HepG2 (cell line): Measurements from ENCODE around the gene GPS1. TPM values are rescaled to one million over a fixed set of nuclear protein-coding genes. Genes with fewer than 3 reads are reported as not detected.

Experiments used
- ASH2L ChIP-seq: fragments of 300-600, 200-600 bp; sonication (generic); IDR thresholded peaks from 2 replicates; pipeline ENCODE4 v1.7.0; 2017; ENCODE audit warnings: low read depth, mild to moderate bottlenecking, moderate library complexity, mixed read lengths, low read length; ENCODE audit not compliant: insufficient read length
- GATAD2A ChIP-seq: IDR thresholded peaks from 2 replicates; pipeline ENCODE4 v1.6.1; 2016
- ISX ChIP-seq: sonication (generic); formaldehyde crosslinking; conservative IDR thresholded peaks from 2 replicates; pipeline ENCODE4 v1.5.0; 2020; ENCODE audit warnings: missing genetic modification reagents
- KIAA2018 ChIP-seq: sonication (generic); formaldehyde crosslinking; IDR thresholded peaks from 2 replicates; pipeline ENCODE4 v1.5.0; 2020; ENCODE audit warnings: mild to moderate bottlenecking, missing genetic modification reagents, borderline replicate concordance
- KLF16 ChIP-seq, 2 experiments: sonication (generic) in 1 of 2; formaldehyde crosslinking in 1 of 2; IDR thresholded peaks; 2 replicates each; pipeline versions ENCODE4 v1.6.1 to v1.8.0; 2016 to 2023; ENCODE audit warnings: missing genetic modification reagents in 2 of 2, missing compliant biosample characterization in 1 of 2
- LCORL ChIP-seq, 2 experiments: fragments of 450-650 bp in 1 of 2; sonication (generic) in 1 of 2; formaldehyde crosslinking in 1 of 2; IDR thresholded peaks; 2 replicates each; pipeline versions ENCODE4 v1.5.0 to v1.6.1; 2017 to 2020; ENCODE audit warnings: antibody characterized with exemption in 1 of 2, missing genetic modification reagents in 1 of 2
- MNT ChIP-seq: fragments of 450-650 bp; IDR thresholded peaks from 2 replicates; pipeline ENCODE4 v1.6.1; 2016
- SMAD1 ChIP-seq: sonication (generic); formaldehyde crosslinking; IDR thresholded peaks from 2 replicates; pipeline ENCODE4 v1.4.0; 2020; ENCODE audit warnings: missing genetic modification reagents, low read depth, mild to moderate bottlenecking, borderline replicate concordance
- ZFP36L2 ChIP-seq: sonication (generic); formaldehyde crosslinking; IDR thresholded peaks from 2 replicates; pipeline ENCODE4 v1.4.0; 2020; ENCODE audit warnings: missing genetic modification reagents
- ZNF33B ChIP-seq: sonication (generic); formaldehyde crosslinking; IDR thresholded peaks from 2 replicates; pipeline ENCODE4 v1.5.1; 2020; ENCODE audit warnings: mild to moderate bottlenecking, missing genetic modification reagents
- ZNF441 ChIP-seq: sonication (generic); formaldehyde crosslinking; IDR thresholded peaks from 2 replicates; pipeline ENCODE4 v1.7.0; 2021; ENCODE audit warnings: missing genetic modification reagents, borderline replicate concordance
- ZNF616 ChIP-seq: sonication (generic); formaldehyde crosslinking; IDR thresholded peaks from 2 replicates; pipeline ENCODE4 v1.5.0; 2020; ENCODE audit warnings: low read depth, mild to moderate bottlenecking, missing genetic modification reagents
- ZNF83 ChIP-seq: sonication (generic); formaldehyde crosslinking; IDR thresholded peaks from 2 replicates; pipeline ENCODE4 v1.4.0; 2020; ENCODE audit warnings: missing genetic modification reagents, mild to moderate bottlenecking, borderline replicate concordance
- polyA plus RNA-seq, 8 experiments: library from polyadenylated mRNA; depleted of rRNA in 3 of 8; stranded (reverse) in 7 of 8; unstranded in 1 of 8; fragments of >200 nt; fragmentation: Illumina TruSeq in 4 of 8; extraction: Trizol in 4 of 8; gene quantifications; 2 replicates each; pipeline versions ENCODE4 v1.2.1 to v1.2.3, GENCODE V29; 2011 to 2016; ENCODE audit warnings: low read depth in 4 of 8, missing spikeins in 1 of 8, mixed read lengths in 1 of 8; ENCODE audit not compliant: insufficient read depth in 1 of 8
- total RNA-seq, 5 experiments: library from RNA; depleted of rRNA; stranded (reverse); fragments of >200 nt; fragmentation: Illumina TruSeq; extraction: Trizol; gene quantifications; 2 replicates each; pipeline ENCODE4 v1.2.3, GENCODE V29; 2016; ENCODE audit warnings: low read depth in 1 of 5
- TF ChIP-seq, protein P1 (sequence below): sonication (generic); formaldehyde crosslinking; IDR thresholded peaks from 2 replicates; pipeline ENCODE4 v1.4.0; 2020; ENCODE audit warnings: mild to moderate bottlenecking, missing genetic modification reagents, borderline replicate concordance
- TF ChIP-seq, protein P2 (sequence below): IDR thresholded peaks from 2 replicates; pipeline ENCODE4 v1.6.1; 2018; ENCODE audit warnings: missing genetic modification reagents, mild to moderate bottlenecking, missing compliant biosample characterization

The GPS1 gene
- total and polyA plus RNA-seq, 2 of the 13 experiments (the other 11 are each of a cell fraction or from before 2014, with no cell fraction given): 124 to 128 TPM

GRCh38 chr17:82022310-82022980 is 29.3 kb upstream of the GPS1 start, which contains the start of gene CENPX (continued):
- TF ChIP-seq KIAA2018 (CRISPR knock-in tag) (no peak), KLF16 (CRISPR knock-in tag; IDR thresholded peaks at IDR 0.05) (peak in 1 of 2 experiments; percentile 81; a peak in 1 of 4 replicates), ASH2L (peak; percentile 78), ISX (CRISPR knock-in tag) (no peak; the same call in 1 of the 2 replicates), ZNF616 (CRISPR knock-in tag) (peak; percentile 38; the same call in 1 of the 2 replicates), LCORL (IDR thresholded peaks at IDR 0.05) (no peak), LCORL (CRISPR knock-in tag; IDR thresholded peaks at IDR 0.05) (peak; percentile 55), ZNF441 (CRISPR knock-in tag) (peak; percentile 30; the same call in 1 of the 2 replicates), MNT (no peak), SMAD1 (CRISPR knock-in tag) (no peak), ZNF33B (no peak; the same call in 1 of the 2 replicates), GATAD2A (CRISPR knock-in tag) (0 out of 2 replicates have a peak, but pooled peaks have one; percentile 1), ZNF83 (CRISPR knock-in tag) (no peak), ZFP36L2 (0 out of 2 replicates have a peak, but pooled peaks have one; percentile 70)
- TF ChIP-seq, protein P1, sequence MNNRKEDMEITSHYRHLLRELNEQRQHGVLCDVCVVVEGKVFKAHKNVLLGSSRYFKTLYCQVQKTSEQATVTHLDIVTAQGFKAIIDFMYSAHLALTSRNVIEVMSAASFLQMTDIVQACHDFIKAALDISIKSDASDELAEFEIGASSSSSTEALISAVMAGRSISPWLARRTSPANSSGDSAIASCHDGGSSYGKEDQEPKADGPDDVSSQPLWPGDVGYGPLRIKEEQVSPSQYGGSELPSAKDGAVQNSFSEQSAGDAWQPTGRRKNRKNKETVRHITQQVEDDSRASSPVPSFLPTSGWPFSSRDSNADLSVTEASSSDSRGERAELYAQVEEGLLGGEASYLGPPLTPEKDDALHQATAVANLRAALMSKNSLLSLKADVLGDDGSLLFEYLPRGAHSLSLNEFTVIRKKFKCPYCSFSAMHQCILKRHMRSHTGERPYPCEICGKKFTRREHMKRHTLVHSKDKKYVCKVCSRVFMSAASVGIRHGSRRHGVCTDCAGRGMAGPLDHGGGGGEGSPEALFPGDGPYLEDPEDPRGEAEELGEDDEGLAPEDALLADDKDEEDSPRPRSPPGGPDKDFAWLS (CRISPR knock-in tag): 0 out of 2 replicates have a peak, but pooled peaks have one; percentile 45
- TF ChIP-seq, protein P2, sequence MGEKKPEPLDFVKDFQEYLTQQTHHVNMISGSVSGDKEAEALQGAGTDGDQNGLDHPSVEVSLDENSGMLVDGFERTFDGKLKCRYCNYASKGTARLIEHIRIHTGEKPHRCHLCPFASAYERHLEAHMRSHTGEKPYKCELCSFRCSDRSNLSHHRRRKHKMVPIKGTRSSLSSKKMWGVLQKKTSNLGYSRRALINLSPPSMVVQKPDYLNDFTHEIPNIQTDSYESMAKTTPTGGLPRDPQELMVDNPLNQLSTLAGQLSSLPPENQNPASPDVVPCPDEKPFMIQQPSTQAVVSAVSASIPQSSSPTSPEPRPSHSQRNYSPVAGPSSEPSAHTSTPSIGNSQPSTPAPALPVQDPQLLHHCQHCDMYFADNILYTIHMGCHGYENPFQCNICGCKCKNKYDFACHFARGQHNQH (CRISPR knock-in tag): no peak
